Neutrophil (primary cell): ENCODE results near the gene DENND1A.

Experiments
- H3K27ac ChIP-seq: fragments of 200-600 bp; sonication (generic); 2 replicates; pipeline ENCODE4 v1.5.1; 2016; ENCODE audit warnings: mild to moderate bottlenecking, moderate library complexity
- H3K27me3 ChIP-seq: fragments of 200-600 bp; sonication (generic); 2 replicates; pipeline ENCODE4 v1.6.0; 2016; ENCODE audit warnings: mild to moderate bottlenecking
- H3K36me3 ChIP-seq: fragments of 200-600 bp; sonication (generic); 2 replicates; pipeline ENCODE4 v1.5.1; 2017
- H3K4me1 ChIP-seq, 2 experiments: fragments of 200-600 bp in 1 of 2; sonication (generic) in 1 of 2; 1 replicate in 1 of 2; 2 replicates in 1 of 2; pipeline versions ENCODE4 v1.5.1 to v1.6.1; 2013 to 2016; ENCODE audit warnings: low read depth in 1 of 2, low read length in 1 of 2, mild to moderate bottlenecking in 1 of 2, moderate library complexity in 1 of 2; ENCODE audit not compliant: control insufficient read depth in 1 of 2, insufficient read depth in 1 of 2
- H3K4me3 ChIP-seq, 2 experiments: fragments of 200-600 bp in 1 of 2; sonication (generic) in 1 of 2; 1 replicate in 1 of 2; 2 replicates in 1 of 2; pipeline ENCODE4 v1.5.1; 2013 to 2016; ENCODE audit warnings: low read depth in 1 of 2, low read length in 1 of 2, mild to moderate bottlenecking in 1 of 2, moderate library complexity in 1 of 2
- H3K9me3 ChIP-seq: fragments of 200-600 bp; sonication (generic); 2 replicates; pipeline ENCODE4 v1.5.1; 2016
- TF ChIP-seq, protein P1 (sequence below): fragments of 200-600 bp; sonication (generic); IDR thresholded peaks from 2 replicates; pipeline ENCODE4 v1.5.1; 2016; ENCODE audit warnings: antibody characterized with exemption

DENND1A gene

DNA sequence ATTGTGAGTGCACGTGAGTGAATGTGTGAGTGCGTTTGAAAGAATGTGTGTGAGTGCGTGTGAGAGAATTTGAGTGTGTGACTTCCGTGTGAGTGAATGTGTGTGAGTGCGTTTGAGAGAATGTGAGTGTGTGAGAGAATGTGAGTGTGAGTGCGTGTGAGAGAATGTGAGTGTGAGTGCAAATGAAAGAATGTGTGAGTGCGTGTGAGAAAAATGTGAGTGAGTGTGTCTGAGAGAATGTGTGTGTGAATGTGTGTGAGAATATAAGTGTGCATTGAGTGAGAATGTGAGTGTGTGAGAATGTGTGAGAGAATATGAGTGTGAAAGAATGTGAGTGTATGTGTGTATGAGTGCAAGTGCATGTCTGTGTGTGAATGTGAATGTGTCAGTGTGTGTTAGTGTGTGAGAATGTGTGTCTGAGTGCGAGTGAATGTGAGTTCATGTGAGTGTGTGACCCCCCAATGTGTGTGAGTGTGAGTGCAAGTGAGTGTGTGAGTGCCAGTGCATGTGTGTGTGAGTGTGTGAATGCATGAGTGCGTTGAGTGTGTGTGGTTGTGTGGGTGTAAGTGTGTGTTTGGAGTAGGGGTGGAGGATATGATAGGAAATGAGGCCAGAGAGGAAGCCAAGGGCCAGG is 43.8 kb upstream of the DENND1A start:
- Histone ChIP-seq H3K4me3 (no peak overlapping the region), H3K4me1 (no peaks in the 10 kb centered on the region), H3K36me3 (no peaks in the 10 kb centered on the region), H3K27me3 (peaks cover 53% of the 10 kb centered on the region), H3K9me3 (no peaks in the 10 kb centered on the region), H3K27ac (no peak overlapping the region)
- TF ChIP-seq, protein P1, sequence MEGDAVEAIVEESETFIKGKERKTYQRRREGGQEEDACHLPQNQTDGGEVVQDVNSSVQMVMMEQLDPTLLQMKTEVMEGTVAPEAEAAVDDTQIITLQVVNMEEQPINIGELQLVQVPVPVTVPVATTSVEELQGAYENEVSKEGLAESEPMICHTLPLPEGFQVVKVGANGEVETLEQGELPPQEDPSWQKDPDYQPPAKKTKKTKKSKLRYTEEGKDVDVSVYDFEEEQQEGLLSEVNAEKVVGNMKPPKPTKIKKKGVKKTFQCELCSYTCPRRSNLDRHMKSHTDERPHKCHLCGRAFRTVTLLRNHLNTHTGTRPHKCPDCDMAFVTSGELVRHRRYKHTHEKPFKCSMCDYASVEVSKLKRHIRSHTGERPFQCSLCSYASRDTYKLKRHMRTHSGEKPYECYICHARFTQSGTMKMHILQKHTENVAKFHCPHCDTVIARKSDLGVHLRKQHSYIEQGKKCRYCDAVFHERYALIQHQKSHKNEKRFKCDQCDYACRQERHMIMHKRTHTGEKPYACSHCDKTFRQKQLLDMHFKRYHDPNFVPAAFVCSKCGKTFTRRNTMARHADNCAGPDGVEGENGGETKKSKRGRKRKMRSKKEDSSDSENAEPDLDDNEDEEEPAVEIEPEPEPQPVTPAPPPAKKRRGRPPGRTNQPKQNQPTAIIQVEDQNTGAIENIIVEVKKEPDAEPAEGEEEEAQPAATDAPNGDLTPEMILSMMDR, result no peak

DNA sequence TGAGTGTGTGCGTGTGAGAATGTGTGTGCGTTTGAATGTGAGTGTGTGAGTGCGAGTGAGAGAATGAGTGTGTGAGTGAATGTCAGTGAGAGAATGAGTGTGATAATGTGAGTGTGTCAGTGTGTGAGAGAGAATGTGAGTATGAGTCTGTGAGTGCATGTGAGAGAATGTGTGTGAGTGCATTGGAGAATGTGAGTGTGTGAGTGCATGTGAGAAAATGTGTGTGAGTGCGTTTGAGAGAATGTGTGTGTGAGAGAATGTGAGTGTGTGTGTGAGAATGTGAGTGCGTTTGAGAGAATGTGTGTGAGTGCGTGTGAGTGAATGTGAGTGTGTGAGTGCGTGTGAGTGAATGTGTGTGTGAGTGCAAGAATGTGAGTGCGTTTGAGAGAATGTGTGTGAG is 42.7 kb upstream of the DENND1A start:
- H3K27me3 ChIP-seq, result peaks cover 62% of the 10 kb centered on the region
- H3K27ac ChIP-seq, result no peak overlapping the region
- H3K9me3 ChIP-seq, result no peaks in the 10 kb centered on the region
- TF ChIP-seq, protein P1, result no peak
- H3K4me1 ChIP-seq, result no peaks in the 10 kb centered on the region
- no peak overlapping the region for H3K4me3 ChIP-seq
- H3K36me3 ChIP-seq, result no peaks in the 10 kb centered on the region

GRCh38 chr9:123967323-123967722 is 37.4 kb upstream of the DENND1A start:
- H3K27ac ChIP-seq, result no peak overlapping the region
- no peak overlapping the region for H3K4me3 ChIP-seq
- no peaks in the 10 kb centered on the region for H3K36me3 ChIP-seq
- TF ChIP-seq, protein P1, result no peak
- no peaks in the 10 kb centered on the region for H3K9me3 ChIP-seq
- peaks cover 78% of the 10 kb centered on the region for H3K27me3 ChIP-seq
- H3K4me1 ChIP-seq, result no peaks in the 10 kb centered on the region

DNA sequence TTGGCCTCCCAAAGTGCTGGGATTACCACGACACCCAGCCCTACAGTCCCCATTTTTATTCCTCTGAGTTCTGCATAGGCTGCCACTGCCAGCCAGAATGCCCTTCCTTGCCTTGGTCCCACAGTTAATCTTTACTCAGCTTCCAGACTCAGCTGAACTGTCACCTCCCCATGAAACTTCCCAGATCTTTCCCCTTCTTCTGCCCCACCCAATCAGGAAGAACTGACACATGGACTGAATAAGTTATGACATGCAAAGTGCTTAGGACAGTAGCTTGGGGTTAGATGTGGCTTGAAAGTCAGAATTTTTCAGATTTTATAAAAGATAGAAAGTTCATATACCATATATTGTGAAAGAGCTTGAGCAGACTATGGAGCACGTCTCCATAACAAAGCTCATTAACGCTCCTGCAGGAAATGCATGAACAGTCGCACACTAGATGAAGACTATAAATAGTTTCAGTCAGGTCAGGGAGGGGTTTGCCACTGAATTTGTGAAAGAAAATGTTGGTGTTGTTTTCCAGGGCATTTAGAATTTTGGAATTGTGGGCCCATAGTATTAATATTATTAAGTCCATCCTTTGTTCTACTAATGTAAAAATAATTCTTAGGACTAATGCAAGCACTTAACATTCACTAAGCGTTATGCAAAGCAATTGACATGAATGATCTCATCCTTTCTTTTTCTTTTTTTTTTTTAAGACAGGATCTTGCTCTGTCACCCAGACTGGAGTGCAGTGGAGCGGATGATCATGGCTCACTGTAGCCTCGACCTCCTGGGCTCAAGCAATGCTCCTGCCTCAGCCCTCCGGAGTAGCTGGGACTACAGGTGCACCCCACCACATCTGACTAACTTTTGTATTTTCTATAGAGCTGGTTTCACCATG is 36.1 kb upstream of the DENND1A start:
- Histone ChIP-seq H3K27me3 (peaks cover 80% of the 10 kb centered on the region), H3K36me3 (no peaks in the 10 kb centered on the region), H3K27ac (no peak overlapping the region), H3K4me1 (no peaks in the 10 kb centered on the region), H3K9me3 (no peaks in the 10 kb centered on the region), H3K4me3 (no peak overlapping the region)
- TF ChIP-seq, protein P1, result no peak

DNA sequence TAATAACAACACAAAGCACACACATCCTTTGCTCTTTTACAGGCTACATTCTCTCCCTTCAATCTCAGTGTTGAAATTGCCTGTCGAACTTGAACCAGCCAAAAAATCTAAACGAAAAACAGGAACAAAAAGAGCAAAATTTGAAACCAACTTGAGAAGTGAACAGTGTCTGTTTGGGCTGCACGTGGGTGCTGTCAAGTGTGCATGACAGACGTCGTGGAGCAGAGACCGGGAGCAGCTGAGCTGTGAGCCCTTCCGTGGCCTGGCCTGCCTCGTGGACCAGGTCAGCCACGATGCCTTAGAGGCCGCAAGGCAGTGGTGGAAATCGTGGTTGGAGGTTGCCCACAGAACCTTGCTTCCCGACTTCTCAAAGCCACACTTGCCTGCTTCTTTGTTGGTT is 34.8 kb upstream of the DENND1A start:
- TF ChIP-seq, protein P1, result no peak
- peaks cover 80% of the 10 kb centered on the region for H3K27me3 ChIP-seq
- no peaks in the 10 kb centered on the region for H3K9me3 ChIP-seq
- no peak overlapping the region for H3K27ac ChIP-seq
- no peaks in the 10 kb centered on the region for H3K36me3 ChIP-seq
- no peaks in the 10 kb centered on the region for H3K4me1 ChIP-seq
- no peak overlapping the region for H3K4me3 ChIP-seq
